Astrocyte (in vitro differentiated cells and primary cell): Measurements from ENCODE around the gene PHYKPL. TPM values are rescaled to one million over a fixed set of nuclear protein-coding genes. Genes with fewer than 3 reads are reported as not detected.

Experiments used
- DNase-seq: peaks from one replicate; pipeline ENCODE4 v3.0.0-alpha.2; 2010; ENCODE audit warnings: low read depth
- FAIRE-seq: peaks from 2 replicates; lab custom pipeline; 2011; peaks lifted over from hg19 to GRCh38; lab: Jason Lieb, UNC
- H2AFZ ChIP-seq: 2 replicates; pipeline ENCODE4 v1.6.0; 2012; ENCODE audit warnings: low read depth, low read length, inconsistent platforms
- H3K27ac ChIP-seq: 2 replicates; pipeline ENCODE4 v1.5.1; 2011; ENCODE audit warnings: low read depth, low read length, inconsistent platforms
- H3K27me3 ChIP-seq: 2 replicates; pipeline ENCODE4 v1.6.0; 2011; ENCODE audit warnings: low read length, inconsistent platforms; ENCODE audit not compliant: insufficient read depth
- H3K36me3 ChIP-seq: 2 replicates; pipeline ENCODE4 v1.5.1; 2011; ENCODE audit warnings: low read length, inconsistent platforms; ENCODE audit not compliant: insufficient read depth
- H3K4me1 ChIP-seq: 2 replicates; pipeline ENCODE4 v1.5.1; 2011; ENCODE audit warnings: low read length, inconsistent platforms; ENCODE audit not compliant: insufficient read depth
- H3K4me2 ChIP-seq: 2 replicates; pipeline ENCODE4 v1.6.0; 2012; ENCODE audit warnings: low read length, inconsistent platforms
- H3K4me3 ChIP-seq: 2 replicates; pipeline ENCODE4 v1.5.1; 2011; ENCODE audit warnings: low read depth, mild to moderate bottlenecking, low read length, inconsistent platforms; ENCODE audit not compliant: insufficient read depth
- H3K79me2 ChIP-seq: 2 replicates; pipeline ENCODE4 v1.6.0; 2012; ENCODE audit warnings: mild to moderate bottlenecking, low read length, inconsistent platforms; ENCODE audit not compliant: insufficient read depth
- H3K9ac ChIP-seq: 2 replicates; pipeline ENCODE4 v1.6.0; 2012; ENCODE audit warnings: mild to moderate bottlenecking, low read length, inconsistent platforms
- H3K9me3 ChIP-seq: 2 replicates; pipeline ENCODE4 v1.5.1; 2012; ENCODE audit warnings: low read depth, mild to moderate bottlenecking, low read length, inconsistent platforms; ENCODE audit not compliant: insufficient read depth
- H4K20me1 ChIP-seq: 2 replicates; pipeline ENCODE4 v1.6.0; 2012; ENCODE audit warnings: low read length, inconsistent platforms; ENCODE audit not compliant: insufficient read depth
- H3K27ac Mint-ChIP-seq: one replicate; pipeline ENCODE4 v1.8.0; 2021; ENCODE audit warnings: mild to moderate bottlenecking, mixed read lengths; ENCODE audit not compliant: unreplicated experiment
- H3K27me3 Mint-ChIP-seq: one replicate; pipeline ENCODE4 v1.8.0; 2021; ENCODE audit warnings: low read depth, mixed read lengths; ENCODE audit not compliant: unreplicated experiment
- H3K36me3 Mint-ChIP-seq: one replicate; pipeline ENCODE4 v1.8.0; 2021; ENCODE audit warnings: low read depth, mixed read lengths; ENCODE audit not compliant: unreplicated experiment
- H3K4me1 Mint-ChIP-seq: one replicate; pipeline ENCODE4 v1.8.0; 2021; ENCODE audit warnings: low read depth, mixed read lengths; ENCODE audit not compliant: unreplicated experiment
- H3K4me3 Mint-ChIP-seq: one replicate; pipeline ENCODE4 v1.8.0; 2021; ENCODE audit warnings: mild to moderate bottlenecking, moderate library complexity, mixed read lengths; ENCODE audit not compliant: unreplicated experiment
- H3K9me3 Mint-ChIP-seq: one replicate; pipeline ENCODE4 v1.8.0; 2021; ENCODE audit warnings: mild to moderate bottlenecking, mixed read lengths; ENCODE audit not compliant: unreplicated experiment
- CTCF ChIP-seq: IDR thresholded peaks from 2 replicates; pipeline ENCODE4 v1.5.1; 2011; ENCODE audit warnings: low read depth, mild to moderate bottlenecking, inconsistent platforms, low read length, moderate library complexity; ENCODE audit not compliant: insufficient read depth
- EZH2 ChIP-seq: IDR thresholded peaks from 2 replicates; pipeline ENCODE4 v1.6.1; 2012; ENCODE audit warnings: mild to moderate bottlenecking, low read length, inconsistent platforms; ENCODE audit not compliant: insufficient read depth
- total RNA-seq: library from RNA; stranded (reverse); gene quantifications from 2 replicates; pipeline ENCODE4 v1.2.1, GENCODE V29; 2021

The PHYKPL gene
- total RNA-seq, 1 donor from 2014 or later: 26.5 TPM

- Histone ChIP-seq H3K9ac (no peak overlapping the region), H3K36me3 (no peaks in the 10 kb centered on the region), H3K79me2 (no peaks in the 10 kb centered on the region), H3K9me3 (no peaks in the 10 kb centered on the region), H2AFZ (no peak overlapping the region), H3K4me2 (no peak overlapping the region), H3K27me3 (peaks cover 11% of the 10 kb centered on the region), H3K27ac (no peak overlapping the region), H3K4me1 (no peaks in the 10 kb centered on the region), H4K20me1 (no peaks in the 10 kb centered on the region), H3K4me3 (no peak overlapping the region)
- TF ChIP-seq EZH2: no peak
- TF ChIP-seq CTCF: no peak
- Mint-ChIP-seq H3K4me3 (no peak overlapping the region), H3K9me3 (no peaks in the 10 kb centered on the region), H3K36me3 (no peaks in the 10 kb centered on the region), H3K27me3 (no peaks in the 10 kb centered on the region), H3K27ac (no peak overlapping the region), H3K4me1 (no peaks in the 10 kb centered on the region)
- DNase-seq (no peak), FAIRE-seq (no peak)
These were observed 62.1 kb downstream of the PHYKPL start for GRCh38 chr5:178170455-178170854.

- Mint-ChIP-seq H3K36me3 (no peaks in the 10 kb centered on the region), H3K27ac (no peak overlapping the region), H3K27me3 (peaks cover 31% of the 10 kb centered on the region), H3K4me3 (no peak overlapping the region), H3K4me1 (no peaks in the 10 kb centered on the region), H3K9me3 (no peaks in the 10 kb centered on the region)
- Histone ChIP-seq H3K36me3 (no peaks in the 10 kb centered on the region), H3K9ac (no peak overlapping the region), H3K27me3 (peaks cover 20% of the 10 kb centered on the region), H3K79me2 (no peaks in the 10 kb centered on the region), H3K4me2 (peak overlapping the region; percentile 39), H3K4me3 (no peak overlapping the region), H4K20me1 (no peaks in the 10 kb centered on the region), H3K27ac (no peak overlapping the region), H3K4me1 (peaks cover 5% of the 10 kb centered on the region), H2AFZ (no peak overlapping the region), H3K9me3 (no peaks in the 10 kb centered on the region)
- TF ChIP-seq EZH2 (no peak), CTCF (no peak)
- no peak for FAIRE-seq
- no peak for DNase-seq
These were observed 67.0 kb downstream of the PHYKPL start for GRCh38 chr5:178165581-178165980.

GRCh38 chr5:178163772-178164735 is 68.5 kb downstream of the PHYKPL start:
- H3K9me3 Mint-ChIP-seq: no peaks in the 10 kb centered on the region
- peaks cover 33% of the 10 kb centered on the region for H3K27me3 Mint-ChIP-seq
- Histone ChIP-seq H3K4me1 (peaks cover 5% of the 10 kb centered on the region), H3K4me2 (peak overlapping the region; percentile 77), H2AFZ (peak overlapping the region; percentile 76), H3K79me2 (no peaks in the 10 kb centered on the region), H3K27ac (no peak overlapping the region), H3K9ac (no peak overlapping the region), H3K36me3 (no peaks in the 10 kb centered on the region), H3K4me3 (no peak overlapping the region), H4K20me1 (no peaks in the 10 kb centered on the region), H3K9me3 (no peaks in the 10 kb centered on the region), H3K27me3 (peaks cover 20% of the 10 kb centered on the region)
- FAIRE-seq: no peak
- H3K27ac Mint-ChIP-seq: no peak overlapping the region
- H3K36me3 Mint-ChIP-seq: no peaks in the 10 kb centered on the region
- no peaks in the 10 kb centered on the region for H3K4me1 Mint-ChIP-seq
- no peak for TF ChIP-seq EZH2
- TF ChIP-seq CTCF: peak; percentile 88
- no peak overlapping the region for H3K4me3 Mint-ChIP-seq
- DNase-seq: peak; percentile 18
